NCI-H526 treated with DMSO at 0.1 percent for 48 hours (cell line): ENCODE results near the gene NPHP3.
"Not testable (repeated sequence)": the region's sequence is repeated elsewhere in the genome, so short reads cannot be mapped to it uniquely, and the experiment has no call there.

Source experiments
- DNase-seq: peaks from one replicate; lab custom pipeline; 2025; lab: John Stamatoyannopoulos, UW

NPHP3 gene

GRCh38 chr3:132722165-132723023 is at the start of gene NPHP3:
TSS of gene NPHP3 (minus strand) at chr3:132722409. CDS start at chr3:132722355, 54 bp downstream.
- DNase-seq: peak; percentile 92

- no peak for DNase-seq
Measured at GRCh38 chr3:132758740-132759139, 36.5 kb upstream of the NPHP3 start.

- no peak for DNase-seq
Measured at GRCh38 chr3:132756108-132756650, 34.0 kb upstream of the NPHP3 start.

GRCh38 chr3:132753946-132754345 is 31.7 kb upstream of the NPHP3 start:
- no peak for DNase-seq

GRCh38 chr3:132749786-132750185 is 27.6 kb upstream of the NPHP3 start:
- no peak for DNase-seq

- not testable (repeated sequence) for DNase-seq
Measured at GRCh38 chr3:132746720-132747119, 24.5 kb upstream of the NPHP3 start.

- no peak for DNase-seq
Measured at GRCh38 chr3:132738314-132738713, 16.1 kb upstream of the NPHP3 start.

- no peak for DNase-seq
Measured at GRCh38 chr3:132735589-132735988, 13.4 kb upstream of the NPHP3 start.

- peak; percentile 65 for DNase-seq
Measured at GRCh38 chr3:132730891-132731580, 8.8 kb upstream of the NPHP3 start.

GRCh38 chr3:132726341-132726823 is 4.2 kb upstream of the NPHP3 start:
- DNase-seq: peak; percentile 26

- no peak for DNase-seq
Measured at GRCh38 chr3:132723024-132723950, 1.1 kb upstream of the NPHP3 start.

GRCh38 chr3:132721479-132722164 is 587 bp downstream of the NPHP3 start:
- peak; percentile 54 for DNase-seq

- DNase-seq: no peak
Measured at GRCh38 chr3:132720228-132720627, 2.0 kb downstream of the NPHP3 start.

GRCh38 chr3:132716372-132716771 is 5.8 kb downstream of the NPHP3 start:
- DNase-seq: no peak

GRCh38 chr3:132713977-132714727 is 8.1 kb downstream of the NPHP3 start:
- DNase-seq: no peak

GRCh38 chr3:132710311-132710710 is 11.9 kb downstream of the NPHP3 start:
- DNase-seq: no peak

- no peak for DNase-seq
Measured at GRCh38 chr3:132709761-132710160, 12.4 kb downstream of the NPHP3 start.

- DNase-seq: no peak
Measured at GRCh38 chr3:132703733-132704132, 18.5 kb downstream of the NPHP3 start.

- no peak for DNase-seq
Measured at GRCh38 chr3:132695422-132695821, 26.8 kb downstream of the NPHP3 start.

- DNase-seq: no peak
Measured at GRCh38 chr3:132694991-132695390, 27.2 kb downstream of the NPHP3 start.
